HepG2 (cell line): ENCODE data around the gene ITK. TPM values are rescaled to one million over a fixed set of nuclear protein-coding genes. Genes with fewer than 3 reads are reported as not detected.
A peak's percentile ranks its signal among the peaks of the same experiment; 100 is the strongest.

Experiments
- AKAP8 ChIP-seq: sonication (generic); formaldehyde crosslinking; IDR thresholded peaks from 2 replicates; pipeline ENCODE4 v1.5.1; 2020; ENCODE audit warnings: mild to moderate bottlenecking, missing genetic modification reagents
- HMGXB3 ChIP-seq: sonication (generic); formaldehyde crosslinking; IDR thresholded peaks from 2 replicates; pipeline ENCODE4 v1.4.0; 2020; ENCODE audit warnings: missing genetic modification reagents, borderline replicate concordance
- KLF16 ChIP-seq, 2 experiments: sonication (generic) in 1 of 2; formaldehyde crosslinking in 1 of 2; IDR thresholded peaks; 2 replicates each; pipeline versions ENCODE4 v1.6.1 to v1.8.0; 2016 to 2023; ENCODE audit warnings: missing genetic modification reagents in 2 of 2, missing compliant biosample characterization in 1 of 2
- LCORL ChIP-seq, 2 experiments: fragments of 450-650 bp in 1 of 2; sonication (generic) in 1 of 2; formaldehyde crosslinking in 1 of 2; IDR thresholded peaks; 2 replicates each; pipeline versions ENCODE4 v1.5.0 to v1.6.1; 2017 to 2020; ENCODE audit warnings: antibody characterized with exemption in 1 of 2, missing genetic modification reagents in 1 of 2
- MAFK ChIP-seq, 2 experiments: IDR thresholded peaks in 1 of 2; conservative IDR thresholded peaks in 1 of 2; 2 replicates each; pipeline ENCODE4 v1.6.1; 2011; ENCODE audit warnings: improper control_type of control experiment in 2 of 2, low read length in 2 of 2
- NAIF1 ChIP-seq: sonication (generic); formaldehyde crosslinking; IDR thresholded peaks from 2 replicates; pipeline ENCODE4 v1.5.0; 2020; ENCODE audit warnings: mild to moderate bottlenecking, missing genetic modification reagents, borderline replicate concordance
- RNF219 ChIP-seq: sonication (generic); formaldehyde crosslinking; IDR thresholded peaks from 2 replicates; pipeline ENCODE4 v1.5.0; 2020; ENCODE audit warnings: mild to moderate bottlenecking, missing genetic modification reagents
- SAP130 ChIP-seq: IDR thresholded peaks from 2 replicates; pipeline ENCODE4 v1.6.1; 2016; ENCODE audit warnings: low read depth
- XRCC5 ChIP-seq: fragments of 200-400 bp; formaldehyde crosslinking; optimal IDR thresholded peaks from 2 replicates; pipeline ENCODE3; 2017; ENCODE audit warnings: mild to moderate bottlenecking, low read length
- ZNF253 ChIP-seq: sonication (generic); formaldehyde crosslinking; IDR thresholded peaks from 2 replicates; pipeline ENCODE4 v1.8.0; 2022; ENCODE audit warnings: mild to moderate bottlenecking, missing genetic modification reagents, borderline replicate concordance
- ZNF431 ChIP-seq: sonication (generic); formaldehyde crosslinking; IDR thresholded peaks from 2 replicates; pipeline ENCODE4 v1.9.0; 2022; ENCODE audit warnings: missing genetic modification reagents, low read depth, mild to moderate bottlenecking, borderline replicate concordance
- polyA plus RNA-seq, 8 experiments: library from polyadenylated mRNA; depleted of rRNA in 3 of 8; stranded (reverse) in 7 of 8; unstranded in 1 of 8; fragments of >200 nt; fragmentation: Illumina TruSeq in 4 of 8; extraction: Trizol in 4 of 8; gene quantifications; 2 replicates each; pipeline versions ENCODE4 v1.2.1 to v1.2.3, GENCODE V29; 2011 to 2016; ENCODE audit warnings: low read depth in 4 of 8, missing spikeins in 1 of 8, mixed read lengths in 1 of 8; ENCODE audit not compliant: insufficient read depth in 1 of 8
- total RNA-seq, 5 experiments: library from RNA; depleted of rRNA; stranded (reverse); fragments of >200 nt; fragmentation: Illumina TruSeq; extraction: Trizol; gene quantifications; 2 replicates each; pipeline ENCODE4 v1.2.3, GENCODE V29; 2016; ENCODE audit warnings: low read depth in 1 of 5
- TF ChIP-seq, protein P1 (sequence below): sonication (generic); formaldehyde crosslinking; conservative IDR thresholded peaks from 2 replicates; pipeline ENCODE4 v1.8.0; 2022; ENCODE audit warnings: low read depth, missing genetic modification reagents

ITK gene
- total and polyA plus RNA-seq, 2 of the 13 experiments (the other 11 are each of a cell fraction or from before 2014, with no cell fraction given), result 0.01 TPM; not detected in 1

- TF ChIP-seq, protein P1, sequence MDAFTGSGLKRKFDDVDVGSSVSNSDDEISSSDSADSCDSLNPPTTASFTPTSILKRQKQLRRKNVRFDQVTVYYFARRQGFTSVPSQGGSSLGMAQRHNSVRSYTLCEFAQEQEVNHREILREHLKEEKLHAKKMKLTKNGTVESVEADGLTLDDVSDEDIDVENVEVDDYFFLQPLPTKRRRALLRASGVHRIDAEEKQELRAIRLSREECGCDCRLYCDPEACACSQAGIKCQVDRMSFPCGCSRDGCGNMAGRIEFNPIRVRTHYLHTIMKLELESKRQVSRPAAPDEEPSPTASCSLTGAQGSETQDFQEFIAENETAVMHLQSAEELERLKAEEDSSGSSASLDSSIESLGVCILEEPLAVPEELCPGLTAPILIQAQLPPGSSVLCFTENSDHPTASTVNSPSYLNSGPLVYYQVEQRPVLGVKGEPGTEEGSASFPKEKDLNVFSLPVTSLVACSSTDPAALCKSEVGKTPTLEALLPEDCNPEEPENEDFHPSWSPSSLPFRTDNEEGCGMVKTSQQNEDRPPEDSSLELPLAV, result no peak
- TF ChIP-seq ZNF253 (CRISPR knock-in tag) (no peak), AKAP8 (CRISPR knock-in tag) (no peak), MAFK (conservative IDR thresholded peaks at IDR 0.05 in 1 of 2, IDR thresholded peaks at IDR 0.05 in 1 of 2; ENCODE audit: low read length in 2 of 2) (peak; percentile 76 to 78), NAIF1 (no peak), LCORL (IDR thresholded peaks at IDR 0.05) (peak; percentile 73; the same call in 1 of the 2 replicates), LCORL (CRISPR knock-in tag; IDR thresholded peaks at IDR 0.05) (no peak), HMGXB3 (CRISPR knock-in tag) (no peak), KLF16 (CRISPR knock-in tag; IDR thresholded peaks at IDR 0.05) (no peak), ZNF431 (CRISPR knock-in tag) (no peak), XRCC5 (peak; percentile 15), SAP130 (CRISPR knock-in tag) (peak; percentile 48; the same call in 1 of the 2 replicates), RNF219 (CRISPR knock-in tag) (no peak)
- TF ChIP-seq, all 625 proteins: peak for 28
Observed at GRCh38 chr5:157290156-157290980, 109.7 kb downstream of the ITK start (continued).
